GM10266 (cell line): ENCODE measurements around the gene SNX5.

Experiments used
- DNase-seq: peaks from one replicate; pipeline ENCODE4 v3.0.0; 2012; ENCODE audit errors: extremely low spot score
- CTCF ChIP-seq: IDR thresholded peaks from 2 replicates; pipeline ENCODE4 v1.5.1; 2012; ENCODE audit warnings: mild to moderate bottlenecking, low read depth; ENCODE audit not compliant: control insufficient read depth, insufficient read depth; ENCODE audit errors: missing control alignments

The SNX5 gene

GRCh38 chr20:17958373-17959256 is 10.0 kb downstream of the SNX5 start:
- no peak for DNase-seq
- no peak for TF ChIP-seq CTCF

- no peak for DNase-seq
- no peak for TF ChIP-seq CTCF
Observed at GRCh38 chr20:17957505-17958363, 10.9 kb downstream of the SNX5 start.

GRCh38 chr20:17956099-17956685 is 12.4 kb downstream of the SNX5 start:
- no peak for TF ChIP-seq CTCF
- DNase-seq, result no peak

- no peak for TF ChIP-seq CTCF
Observed at GRCh38 chr20:17955302-17955701, 13.3 kb downstream of the SNX5 start.

GRCh38 chr20:17953935-17954334 is 14.7 kb downstream of the SNX5 start:
- TF ChIP-seq CTCF, result no peak
- DNase-seq, result no peak

More at GRCh38 chr20:17955302-17955701, 13.3 kb downstream of the SNX5 start:
- no peak for DNase-seq

- TF ChIP-seq CTCF, result no peak
- no peak for DNase-seq
Observed at GRCh38 chr20:17952692-17953684, 15.6 kb downstream of the SNX5 start.
